ENCODE results near the gene C2.
"Not testable (repeated sequence)": the region's sequence is repeated elsewhere in the genome, so short reads cannot be mapped to it uniquely, and the experiment has no call there.

DNA sequence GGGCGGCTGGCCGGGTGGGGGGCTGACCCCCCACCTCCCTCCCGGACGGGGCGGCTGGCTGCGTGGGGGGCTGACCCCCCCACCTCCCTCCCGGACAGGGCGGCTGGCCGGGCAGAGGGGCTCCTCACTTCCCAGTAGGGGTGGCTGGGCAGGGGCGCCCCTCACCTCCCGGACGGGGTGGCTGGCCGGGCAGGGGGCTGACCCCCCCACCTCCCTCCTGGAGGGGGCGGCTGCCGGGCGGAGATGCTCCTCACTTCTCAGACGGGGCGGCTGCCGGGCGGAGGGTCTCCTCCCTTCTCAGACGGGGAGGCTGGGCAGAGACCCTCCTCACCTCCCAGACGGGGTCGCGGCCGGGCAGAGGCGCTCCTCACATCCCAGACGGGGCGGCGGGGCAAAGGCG is 48.5 kb downstream of the C2 start:
- TF ChIP-seq, protein P1, sequence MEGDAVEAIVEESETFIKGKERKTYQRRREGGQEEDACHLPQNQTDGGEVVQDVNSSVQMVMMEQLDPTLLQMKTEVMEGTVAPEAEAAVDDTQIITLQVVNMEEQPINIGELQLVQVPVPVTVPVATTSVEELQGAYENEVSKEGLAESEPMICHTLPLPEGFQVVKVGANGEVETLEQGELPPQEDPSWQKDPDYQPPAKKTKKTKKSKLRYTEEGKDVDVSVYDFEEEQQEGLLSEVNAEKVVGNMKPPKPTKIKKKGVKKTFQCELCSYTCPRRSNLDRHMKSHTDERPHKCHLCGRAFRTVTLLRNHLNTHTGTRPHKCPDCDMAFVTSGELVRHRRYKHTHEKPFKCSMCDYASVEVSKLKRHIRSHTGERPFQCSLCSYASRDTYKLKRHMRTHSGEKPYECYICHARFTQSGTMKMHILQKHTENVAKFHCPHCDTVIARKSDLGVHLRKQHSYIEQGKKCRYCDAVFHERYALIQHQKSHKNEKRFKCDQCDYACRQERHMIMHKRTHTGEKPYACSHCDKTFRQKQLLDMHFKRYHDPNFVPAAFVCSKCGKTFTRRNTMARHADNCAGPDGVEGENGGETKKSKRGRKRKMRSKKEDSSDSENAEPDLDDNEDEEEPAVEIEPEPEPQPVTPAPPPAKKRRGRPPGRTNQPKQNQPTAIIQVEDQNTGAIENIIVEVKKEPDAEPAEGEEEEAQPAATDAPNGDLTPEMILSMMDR (IDR thresholded peaks at IDR 0.05; ENCODE audit: low read depth, low read length), result not testable (repeated sequence)
- not testable (repeated sequence) for TF ChIP-seq POLR2A (IDR thresholded peaks at IDR 0.05; ENCODE audit: extremely low read depth, insufficient read length)
